ENCODE measurements around the gene ALDOB.

Gene ALDOB

DNA sequence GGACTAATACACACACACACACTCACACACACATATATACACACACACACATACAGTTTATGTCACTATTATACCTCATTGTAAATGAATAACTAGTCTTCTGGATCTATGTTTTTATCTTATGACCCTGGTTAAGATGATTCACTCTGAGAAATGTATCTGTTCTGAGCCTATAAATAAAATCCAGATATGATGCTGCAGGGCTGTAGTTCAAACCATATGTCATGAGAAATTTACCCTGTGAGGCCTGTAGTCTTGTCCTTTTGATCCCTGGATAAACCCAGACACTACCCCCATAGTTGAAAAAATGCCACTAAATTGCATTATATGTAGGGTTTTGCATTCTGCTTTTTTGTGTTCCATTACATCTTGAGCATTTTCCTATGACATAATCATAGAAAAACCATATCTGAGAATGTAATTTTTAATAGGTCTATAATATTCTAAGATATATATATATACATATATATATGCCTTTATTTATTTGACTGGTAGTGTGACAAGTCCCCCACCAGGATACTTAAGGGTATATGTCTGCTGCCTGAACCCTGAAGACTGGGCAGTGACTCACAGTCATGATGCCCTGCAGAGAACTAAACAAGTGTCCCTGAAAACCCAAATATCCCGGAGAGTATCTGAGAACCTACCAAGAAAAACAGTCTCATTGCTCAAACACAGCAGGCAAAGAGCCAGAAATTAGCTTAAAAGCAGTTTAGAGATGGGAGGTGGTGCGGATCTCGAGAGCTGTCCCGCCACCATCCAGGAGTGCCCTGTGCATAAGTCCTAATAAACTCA is 18.4 kb upstream of the ALDOB start:
- FAIRE-seq = no peak

DNA sequence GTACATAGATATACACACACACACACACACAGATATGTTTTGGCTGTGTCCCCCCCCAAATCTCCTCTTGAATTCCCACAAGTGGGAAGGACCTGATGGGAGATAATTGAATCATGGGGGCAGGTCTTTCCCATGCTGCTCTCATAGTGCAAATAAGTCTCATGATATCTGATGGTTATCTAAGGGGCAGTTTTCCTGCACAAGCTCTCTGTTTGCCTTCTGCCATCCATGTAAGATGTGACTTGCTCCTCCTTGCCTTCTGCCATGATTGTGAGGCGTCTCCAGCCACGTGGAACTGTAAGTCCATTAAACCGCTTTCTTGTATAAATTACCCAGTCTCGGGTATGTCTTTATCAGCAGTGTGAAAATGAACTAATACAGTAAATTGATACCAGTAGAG is 15.9 kb upstream of the ALDOB start:
- FAIRE-seq = no peak

DNA sequence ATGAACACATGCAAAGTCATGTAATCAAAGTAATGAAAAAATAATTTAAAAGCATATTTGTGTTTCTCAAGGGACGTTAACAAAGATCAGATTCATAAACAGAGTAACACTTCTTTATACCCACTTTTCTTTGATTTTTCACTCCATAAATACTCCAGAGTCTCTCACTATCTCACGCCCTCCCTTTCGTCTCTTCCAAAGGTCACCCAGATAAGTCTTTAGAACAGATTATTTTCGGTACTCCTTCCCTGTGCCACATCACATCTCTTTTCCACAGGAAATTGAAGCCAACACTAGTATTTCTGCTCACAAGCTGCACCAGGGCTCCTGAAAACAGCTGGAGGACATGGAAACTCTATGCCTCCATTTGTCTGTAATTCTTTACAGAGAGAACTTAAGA is 15.4 kb upstream of the ALDOB start:
- FAIRE-seq = no peak

DNA sequence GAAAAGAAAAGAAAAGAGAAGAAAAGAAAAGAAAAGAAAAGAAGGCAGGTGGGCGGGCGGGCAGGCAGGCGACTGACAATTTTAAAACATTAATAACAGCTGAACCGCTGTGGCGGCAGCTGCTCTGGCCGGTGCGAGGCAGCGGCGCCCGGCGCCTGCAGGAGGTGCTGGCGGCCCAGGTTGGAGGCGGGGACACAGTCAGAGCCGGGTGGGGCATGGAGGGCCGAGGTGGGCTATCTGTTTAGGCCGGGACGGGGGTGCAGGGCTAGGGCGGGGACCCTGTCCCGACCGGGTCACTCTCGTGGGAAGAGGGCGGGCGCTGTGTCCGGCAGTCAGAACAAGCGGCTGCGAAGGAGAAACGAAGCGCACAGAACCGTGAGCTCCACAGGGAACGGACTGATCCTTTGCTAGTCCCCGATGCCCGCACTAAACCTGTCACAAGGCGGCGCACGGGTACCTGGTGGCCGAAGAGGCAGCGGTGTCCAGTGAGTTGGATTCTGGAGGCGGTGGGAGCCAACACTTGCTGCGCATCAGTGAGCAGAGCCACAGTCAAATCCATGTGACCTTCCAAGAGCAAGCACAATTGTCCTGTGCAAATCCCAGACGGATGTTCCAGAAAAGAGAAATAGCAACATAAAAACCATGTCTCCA is 13.6 kb upstream of the ALDOB start:
- no peak for FAIRE-seq

DNA sequence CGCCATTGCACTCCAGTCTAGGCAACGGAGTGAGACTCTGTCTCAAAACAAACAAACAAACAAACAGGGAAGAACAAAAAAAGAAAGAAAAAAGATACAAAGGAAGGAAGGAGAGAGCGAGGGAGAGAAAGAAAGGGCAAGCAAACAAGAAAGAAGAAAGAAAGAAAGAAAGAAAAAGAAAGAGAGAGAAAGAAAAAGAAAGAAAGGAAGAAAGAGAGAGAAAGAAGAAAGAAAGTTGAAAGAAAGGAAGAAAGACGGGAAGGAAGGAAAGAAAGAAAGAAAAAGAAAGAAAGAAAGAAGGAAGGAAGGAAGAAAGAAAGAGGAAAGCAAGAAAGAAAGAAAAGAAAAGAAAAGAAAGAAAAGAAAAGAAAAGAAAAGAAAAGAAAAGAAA is 13.1 kb upstream of the ALDOB start:
- FAIRE-seq = no peak

DNA sequence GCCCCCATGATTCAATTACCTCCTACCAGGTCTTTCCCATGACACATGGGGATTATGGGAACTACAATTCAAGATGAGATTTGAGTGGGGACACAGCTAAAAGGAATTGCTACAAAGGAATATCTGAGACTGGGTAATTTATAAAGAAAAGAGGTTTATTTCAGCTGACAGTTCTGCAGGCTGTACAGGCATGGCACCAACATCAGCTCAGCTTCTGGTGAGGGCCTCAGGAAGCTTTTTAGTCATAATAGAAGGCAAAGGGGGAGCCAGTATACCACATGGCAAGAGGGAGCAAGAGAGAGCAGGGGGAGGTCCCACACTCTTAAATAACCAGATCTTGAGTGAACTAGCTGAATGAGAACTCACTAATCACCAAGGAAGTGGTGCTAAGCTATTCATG is 11.2 kb upstream of the ALDOB start:
- FAIRE-seq = no peak

DNA sequence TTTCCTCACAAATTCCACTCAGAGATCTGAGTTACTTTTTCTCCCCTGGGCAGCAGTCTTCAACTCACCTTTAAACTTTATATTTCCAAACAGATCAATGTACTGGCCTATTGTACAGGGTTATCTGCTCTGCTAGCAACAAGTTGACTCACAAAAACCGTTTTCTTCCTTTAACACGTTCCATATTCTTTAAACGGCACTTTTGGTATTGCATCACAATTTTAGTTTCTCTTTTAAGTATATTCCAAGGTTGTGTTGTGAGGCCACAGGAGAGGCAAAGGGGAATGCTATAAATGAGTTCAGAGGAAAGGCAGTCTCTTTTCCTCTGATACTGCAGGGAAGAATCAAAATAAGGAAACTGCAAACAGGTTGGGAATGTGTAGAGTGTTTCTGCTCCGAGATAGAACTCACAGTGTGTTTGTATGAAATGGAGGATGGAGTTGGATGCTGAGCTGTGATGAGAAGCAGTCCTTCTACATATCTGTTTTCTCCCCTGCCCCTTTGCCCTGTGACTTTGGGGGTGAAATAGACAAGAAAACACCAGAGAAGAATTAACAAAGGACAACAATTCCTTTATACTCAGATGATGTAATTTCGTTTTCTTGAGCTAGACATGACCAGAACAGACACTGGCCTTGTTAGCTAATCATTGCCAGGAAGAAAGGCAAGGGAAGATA is 9.9 kb upstream of the ALDOB start:
- no peak for FAIRE-seq

DNA sequence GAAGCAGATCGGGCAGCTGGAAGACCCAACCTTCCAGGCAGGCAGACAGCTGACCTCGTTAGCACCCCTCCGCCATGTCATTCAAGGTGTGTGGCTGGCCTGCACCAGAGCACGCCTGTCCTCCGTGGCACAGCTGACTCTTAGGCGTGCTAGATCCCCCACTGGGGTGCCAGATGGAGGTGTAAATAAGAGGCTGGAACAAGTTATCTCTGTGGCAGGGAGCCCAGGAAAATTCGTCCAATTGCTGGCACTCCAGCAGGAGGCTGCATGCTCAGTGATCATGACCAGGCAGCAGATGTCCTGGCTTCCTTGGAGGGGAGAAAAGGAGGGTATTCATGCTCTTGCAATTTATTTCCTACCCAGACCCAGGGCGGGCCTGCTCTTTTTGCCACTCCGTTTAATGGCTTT is 7.8 kb upstream of the ALDOB start:
- FAIRE-seq = no peak

DNA sequence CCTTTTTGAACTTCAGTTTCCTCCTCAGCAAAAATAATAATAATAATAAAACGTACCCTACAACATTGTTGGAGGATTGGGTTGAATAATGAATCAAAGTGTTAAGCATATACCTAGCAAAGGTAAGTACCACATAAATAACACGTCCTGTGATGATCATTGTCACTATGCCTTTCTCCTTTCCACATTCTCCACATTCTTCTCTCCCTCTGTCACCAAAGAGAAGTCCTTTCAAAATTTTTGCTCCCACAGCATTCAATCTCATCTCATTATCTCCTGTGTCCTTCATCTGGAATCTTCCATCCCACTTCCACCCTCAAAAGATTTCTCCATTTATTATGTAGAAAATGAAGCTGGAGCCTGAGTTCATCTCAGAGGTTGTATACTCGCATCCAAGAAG is 7.2 kb upstream of the ALDOB start:
- no peak for FAIRE-seq

DNA sequence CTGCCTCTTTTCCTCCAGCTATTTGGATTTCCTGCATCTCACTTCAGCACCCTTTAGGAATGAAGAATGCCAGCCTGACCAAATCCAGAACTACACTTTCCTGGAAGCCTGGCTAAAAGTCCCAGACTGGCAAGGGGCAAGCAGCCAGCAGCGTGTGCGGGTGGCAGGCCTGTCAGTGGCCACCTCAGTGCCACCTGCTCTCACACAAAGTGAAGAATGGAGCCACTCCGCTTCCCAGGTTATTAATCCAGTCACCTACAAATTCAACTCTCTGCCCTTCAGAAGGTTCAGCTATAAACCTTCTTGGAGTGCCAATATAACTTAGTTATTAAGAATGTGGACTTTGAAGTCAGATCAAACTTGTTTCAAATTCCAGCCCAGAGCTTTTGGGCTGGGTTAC is 6.7 kb upstream of the ALDOB start:
- no peak for FAIRE-seq

DNA sequence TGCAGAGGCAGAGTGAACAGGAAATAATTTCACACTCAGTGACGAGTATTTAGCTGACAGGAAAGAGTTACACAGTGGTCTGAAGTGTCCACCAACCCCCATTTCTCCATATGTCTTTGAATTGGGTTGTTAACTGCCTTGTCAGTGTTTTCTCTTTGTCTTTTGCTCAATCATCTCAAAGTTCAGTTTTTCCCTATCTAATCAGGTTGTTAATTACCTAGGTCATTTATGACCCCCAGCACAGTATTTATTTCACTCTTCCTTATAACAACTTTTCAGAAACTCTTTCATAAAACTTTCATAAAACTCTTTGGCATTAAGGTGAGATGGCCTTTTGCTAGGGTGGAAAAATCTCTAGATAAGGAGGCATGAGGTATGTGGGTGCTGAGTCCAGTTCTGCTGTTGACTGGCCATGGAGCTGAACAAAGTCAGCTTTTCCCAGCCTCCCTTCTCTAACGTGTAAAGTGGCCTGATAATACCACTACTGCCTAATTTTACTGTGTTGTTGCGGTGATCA is 5.2 kb upstream of the ALDOB start:
- no peak for FAIRE-seq

DNA sequence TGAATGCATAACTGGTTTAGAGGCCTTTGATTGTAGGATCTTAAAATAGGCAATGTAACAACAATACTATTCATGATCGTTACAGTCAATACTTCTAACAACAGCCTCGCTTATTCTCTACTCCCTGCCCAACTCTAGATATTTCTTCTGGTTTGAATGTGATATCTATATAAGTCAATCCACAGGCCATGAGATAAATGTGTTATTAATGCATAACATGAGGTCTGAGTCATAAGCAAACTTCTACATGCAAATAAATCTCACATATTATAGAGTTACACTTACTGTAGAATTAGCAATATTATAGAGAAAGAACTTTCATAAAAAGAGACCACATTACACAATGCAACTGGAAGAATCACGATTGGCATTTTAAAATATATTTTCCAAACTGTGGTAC is 2.9 kb upstream of the ALDOB start:
- no peak for FAIRE-seq

DNA sequence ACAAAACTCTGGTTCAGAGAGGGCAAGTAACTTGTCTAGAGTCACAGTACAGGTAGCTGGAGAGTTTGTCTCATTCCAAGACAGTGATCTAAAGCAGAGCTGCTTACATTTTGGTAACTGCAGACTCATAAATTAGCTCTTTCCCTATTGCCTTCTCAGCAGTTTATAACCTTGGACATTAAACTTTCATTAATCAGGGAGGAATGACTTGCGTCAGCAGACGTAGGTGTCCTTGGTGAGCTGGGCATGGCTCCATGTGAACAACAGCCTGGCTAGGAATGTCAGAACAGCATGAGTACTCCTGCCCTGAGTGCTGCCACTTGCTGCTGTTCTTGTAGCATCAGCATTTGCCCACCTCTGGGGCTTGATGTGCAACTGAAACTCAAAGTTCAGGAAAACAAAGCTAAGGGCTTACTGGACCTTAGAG is 2.2 kb upstream of the ALDOB start:
- no peak for FAIRE-seq

DNA sequence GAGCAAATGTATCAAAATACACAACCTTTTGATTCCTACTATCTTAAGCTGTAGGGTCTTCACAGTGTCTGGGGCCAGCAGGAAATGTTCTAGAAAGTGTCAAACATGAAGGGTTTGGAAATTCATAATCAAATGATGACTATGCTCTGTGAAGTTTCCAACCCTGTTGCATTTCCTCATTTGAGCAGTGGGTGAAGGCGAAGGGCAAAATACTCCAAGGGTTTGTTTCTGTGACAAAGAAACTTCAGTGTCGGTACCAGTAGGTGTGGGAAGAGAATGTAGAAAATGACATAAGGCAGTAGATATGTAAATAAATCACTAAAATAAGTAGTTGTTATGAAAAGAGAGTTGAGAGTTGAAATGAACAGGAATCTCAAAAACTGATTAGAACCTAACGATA is 576 bp downstream of the ALDOB start:
- FAIRE-seq = no peak

DNA sequence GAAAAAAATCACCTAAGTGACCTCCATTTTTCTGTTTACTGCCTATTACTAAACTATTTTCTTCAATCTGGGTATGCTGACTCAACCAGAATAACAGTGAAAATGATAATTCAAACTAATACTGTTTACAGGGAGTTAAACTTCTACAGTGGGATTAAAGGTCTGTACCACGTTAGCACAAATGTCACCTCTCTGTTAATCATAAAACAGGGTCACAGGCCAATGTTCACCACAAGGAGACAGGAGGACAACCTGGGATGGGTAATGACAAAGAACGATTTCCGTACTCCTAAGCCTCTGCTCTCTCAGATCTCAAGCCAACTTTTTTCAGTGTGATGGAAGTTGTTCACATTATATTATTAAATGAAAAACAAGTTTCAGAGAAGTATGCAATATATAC is 2.3 kb downstream of the ALDOB start:
- FAIRE-seq = no peak

DNA sequence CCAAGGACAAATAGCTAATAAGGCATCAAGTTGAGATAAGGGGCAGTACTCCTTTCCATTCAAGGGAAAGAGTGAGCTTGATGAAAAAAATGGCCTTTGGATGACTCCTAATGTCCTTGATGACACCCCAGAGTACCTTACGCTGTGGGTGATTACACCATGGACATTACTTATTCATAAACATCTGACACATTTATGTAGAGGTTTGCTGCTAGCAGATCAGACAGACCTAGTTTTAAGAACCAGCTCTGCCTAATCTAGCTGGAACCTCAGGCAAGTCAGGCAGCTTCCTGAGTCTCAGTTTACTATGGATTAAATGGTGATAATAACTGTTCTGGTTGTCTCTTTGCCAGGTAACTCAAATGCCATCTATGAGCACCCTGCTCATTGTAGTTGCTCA is 2.8 kb downstream of the ALDOB start:
- FAIRE-seq = no peak

DNA sequence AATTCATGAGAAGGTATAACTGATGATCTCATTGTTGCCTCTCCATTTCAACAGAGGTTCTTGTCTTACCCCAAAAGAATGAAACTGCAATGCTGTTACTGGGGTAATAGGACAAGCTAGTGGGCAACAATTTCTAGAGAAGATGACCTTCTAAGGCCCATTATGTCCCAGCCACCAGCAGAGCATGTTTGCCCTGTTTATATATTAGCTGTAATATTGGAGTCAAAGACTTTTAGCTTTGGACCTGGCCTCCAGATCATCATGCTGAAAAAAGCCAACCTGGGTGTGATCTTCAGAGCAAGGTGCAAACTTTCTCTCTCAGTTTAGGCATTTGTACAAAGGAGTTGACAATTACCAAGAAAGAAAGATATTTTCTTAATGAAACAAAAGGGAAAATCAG is 3.4 kb downstream of the ALDOB start:
- FAIRE-seq = no peak

DNA sequence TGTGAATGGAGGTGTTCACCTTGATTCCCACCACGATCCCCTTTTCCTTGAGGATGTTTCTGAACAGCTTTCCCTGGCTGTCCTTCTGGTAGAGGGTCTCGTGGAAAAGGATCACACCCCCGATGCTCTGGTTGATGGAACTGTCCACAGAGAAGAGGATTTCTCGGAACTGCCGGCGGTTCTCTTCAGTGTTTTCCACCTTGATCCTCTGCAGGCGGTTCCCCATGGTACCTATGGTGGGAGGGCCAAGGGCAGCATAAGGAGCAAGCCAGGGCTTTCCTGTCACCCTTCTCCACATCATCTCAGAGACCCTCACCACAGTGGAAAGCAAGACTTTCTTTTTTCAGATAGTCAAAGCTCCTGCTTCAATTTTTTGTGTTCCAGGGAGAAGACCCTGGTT is 5.8 kb downstream of the ALDOB start:
- no peak for FAIRE-seq

DNA sequence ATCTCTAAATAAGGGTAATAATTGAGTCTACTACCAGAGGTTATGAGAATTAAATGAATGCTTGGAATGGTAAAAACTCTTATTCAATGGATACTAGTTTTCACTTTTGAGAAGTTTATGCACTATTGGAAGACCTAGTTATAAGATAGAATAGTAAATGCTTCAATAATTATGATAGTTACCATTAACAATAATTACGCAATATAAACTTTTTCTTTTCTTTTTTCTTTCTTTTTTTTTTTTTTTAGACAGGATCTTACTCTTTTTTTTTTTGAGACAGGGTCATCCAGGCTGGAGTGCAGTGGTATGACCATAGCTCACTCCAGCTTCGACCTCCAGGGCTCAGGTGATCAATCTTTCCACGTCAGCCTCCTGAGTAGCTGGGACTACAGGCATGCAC is 6.7 kb downstream of the ALDOB start:
- FAIRE-seq = no peak

DNA sequence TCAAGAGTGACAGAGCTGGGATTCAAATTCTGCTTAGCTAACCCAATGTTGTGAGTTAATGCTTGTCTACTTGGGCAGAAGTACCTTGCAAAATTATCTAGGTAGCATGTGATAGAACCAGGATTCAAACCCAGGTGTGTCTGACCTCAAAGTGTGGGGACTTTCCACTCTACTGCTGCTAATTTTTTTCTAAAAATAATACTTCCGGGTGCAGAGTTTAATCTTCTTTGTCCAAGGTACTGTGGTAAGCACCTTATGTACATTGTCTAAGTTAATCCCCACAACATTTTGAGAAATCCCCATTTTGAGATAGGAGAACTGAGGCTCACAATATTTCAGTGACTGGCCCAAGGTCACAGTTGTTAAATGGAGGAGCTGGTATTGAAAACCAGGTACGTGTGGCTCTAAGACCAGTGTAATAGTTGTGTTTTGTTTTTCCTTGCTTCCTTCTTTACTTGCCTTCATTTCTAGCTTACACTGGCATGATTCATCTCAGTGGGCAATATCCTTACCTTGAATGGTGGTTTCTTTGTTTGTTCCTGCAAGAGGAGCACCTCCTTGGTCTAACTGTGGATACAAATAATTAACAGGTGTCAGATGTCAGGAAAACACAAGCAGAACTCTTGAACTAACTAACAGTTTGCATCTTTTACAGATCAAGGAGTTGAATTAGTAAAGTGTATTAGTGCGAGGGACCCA is 7.5 kb downstream of the ALDOB start:
- no peak for FAIRE-seq

DNA sequence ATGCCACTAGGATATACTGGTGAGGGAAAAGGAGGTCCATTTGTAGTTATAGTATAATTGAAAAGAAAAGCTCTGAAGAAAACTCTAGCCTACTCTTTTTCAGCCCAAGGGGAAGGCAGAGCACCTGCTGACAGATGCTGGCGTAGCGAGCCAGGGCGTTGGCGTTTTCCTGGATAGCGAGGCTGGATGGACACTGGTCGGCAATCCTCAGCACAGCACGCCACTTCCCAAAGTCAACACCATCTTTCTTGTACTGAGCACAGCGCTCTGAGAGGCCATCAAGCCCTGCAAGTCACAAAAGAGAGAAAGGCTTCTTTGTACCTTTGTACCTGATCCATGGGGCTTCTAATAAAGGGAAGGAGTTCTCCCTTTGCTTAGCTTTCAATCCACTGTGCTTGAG is 8.2 kb downstream of the ALDOB start:
- no peak for FAIRE-seq

DNA sequence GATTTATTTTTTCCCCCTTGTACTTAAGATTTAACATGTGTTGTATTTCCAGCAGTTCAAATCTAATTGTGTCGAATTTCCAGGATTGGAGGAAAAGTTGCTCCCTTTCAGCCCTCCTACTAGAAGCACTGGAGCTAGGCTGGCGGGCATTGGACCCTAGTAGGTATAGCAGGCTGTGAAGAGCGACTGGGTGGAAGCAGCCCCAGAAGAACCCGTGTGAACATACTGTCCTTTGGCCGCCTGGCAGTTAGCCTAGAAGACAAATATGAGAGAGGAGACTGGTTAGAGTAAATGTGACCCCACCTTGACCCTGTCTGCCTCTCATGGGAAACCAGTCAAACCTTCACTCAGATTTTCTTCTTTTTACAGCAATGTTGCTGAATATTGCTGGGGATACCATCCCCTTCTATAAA is 13.9 kb downstream of the ALDOB start:
- FAIRE-seq = no peak

DNA sequence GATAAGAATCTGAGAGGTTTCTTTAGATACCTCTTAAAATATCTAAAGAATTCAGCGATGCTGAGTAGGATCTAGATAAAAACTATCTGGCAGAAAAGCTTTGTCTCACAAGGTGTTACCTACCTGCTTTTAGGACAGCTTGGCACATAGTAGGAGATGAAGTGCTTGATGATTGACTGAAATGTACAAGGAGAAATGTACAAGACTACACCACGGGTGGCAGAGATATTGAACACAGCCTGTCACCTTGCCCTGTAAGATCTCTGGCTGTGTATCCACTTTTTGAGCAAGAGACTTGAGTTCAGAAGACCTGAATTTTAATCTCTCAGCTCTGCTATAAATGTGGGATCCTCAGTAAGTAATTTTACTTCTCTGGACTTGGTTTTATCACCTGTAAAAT is 15.7 kb downstream of the ALDOB start:
- FAIRE-seq = no peak

Data from G401.6 (cell line).